IPS DF 6.9 (cell line): ENCODE results near the gene HHEX.
"Not testable (repeated sequence)": the region's sequence is repeated elsewhere in the genome, so short reads cannot be mapped to it uniquely, and the experiment has no call there.

Experiments used
- DNase-seq: peaks from one replicate; pipeline ENCODE4 v3.0.0-alpha.2; 2013; ENCODE audit warnings: low read depth, low spot score
- H3K27ac ChIP-seq: one replicate; pipeline ENCODE4 v1.5.1; 2013; ENCODE audit warnings: low read length, control low read depth
- H3K27me3 ChIP-seq: 2 replicates; pipeline ENCODE4 v1.6.1; 2013; ENCODE audit warnings: mild to moderate bottlenecking, low read length; ENCODE audit not compliant: control insufficient read depth, insufficient read depth
- H3K36me3 ChIP-seq: 2 replicates; pipeline ENCODE4 v1.6.1; 2013; ENCODE audit warnings: low read length; ENCODE audit not compliant: control insufficient read depth, insufficient read depth
- H3K4me1 ChIP-seq: 2 replicates; pipeline ENCODE4 v1.6.1; 2013; ENCODE audit warnings: low read length; ENCODE audit not compliant: control insufficient read depth, insufficient read depth
- H3K4me3 ChIP-seq: 2 replicates; pipeline ENCODE4 v1.5.1; 2013; ENCODE audit warnings: mild to moderate bottlenecking, low read length
- H3K9me3 ChIP-seq: 2 replicates; pipeline ENCODE4 v1.6.1; 2013; ENCODE audit warnings: low read length, inconsistent platforms; ENCODE audit not compliant: control insufficient read depth, insufficient read depth
- WGBS: extraction: QIAGEN DNeasy Blood & Tissue Kit; methylation state at CpG from one replicate; pipeline ENCODE4 v1.1.7; 2013; ENCODE audit warnings: mixed read lengths, missing lambda C conversion rate; ENCODE audit not compliant: insufficient read length, insufficient coverage; 5-methylcytosine and 5-hydroxymethylcytosine counted together

Gene HHEX

DNA sequence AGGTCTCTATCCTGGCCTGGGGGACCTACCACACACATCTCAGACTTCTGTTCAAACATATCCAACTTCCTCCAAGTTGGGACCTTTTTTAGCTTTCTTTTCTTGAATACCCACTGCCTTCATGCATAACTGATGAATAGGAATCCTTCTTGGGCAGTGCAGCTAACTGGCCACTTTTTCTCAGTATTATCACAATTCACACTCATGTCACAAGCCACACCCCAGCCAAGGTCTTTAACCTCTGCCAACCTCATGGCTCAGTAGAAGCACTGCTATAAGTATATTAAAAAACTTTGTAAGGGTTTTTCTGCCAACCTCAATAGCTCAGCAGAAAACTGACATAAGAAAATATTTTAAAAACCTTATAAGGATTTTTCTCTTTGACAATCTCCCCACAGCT, 44.5 kb downstream of the HHEX start:
- no peaks in the 10 kb centered on the region for H3K4me1 ChIP-seq
- no peaks in the 10 kb centered on the region for H3K9me3 ChIP-seq
- no peak overlapping the region for H3K27ac ChIP-seq
- H3K36me3 ChIP-seq: no peaks in the 10 kb centered on the region
- H3K4me3 ChIP-seq: no peak overlapping the region
- DNase-seq: no peak
- H3K27me3 ChIP-seq: no peaks in the 10 kb centered on the region

DNA sequence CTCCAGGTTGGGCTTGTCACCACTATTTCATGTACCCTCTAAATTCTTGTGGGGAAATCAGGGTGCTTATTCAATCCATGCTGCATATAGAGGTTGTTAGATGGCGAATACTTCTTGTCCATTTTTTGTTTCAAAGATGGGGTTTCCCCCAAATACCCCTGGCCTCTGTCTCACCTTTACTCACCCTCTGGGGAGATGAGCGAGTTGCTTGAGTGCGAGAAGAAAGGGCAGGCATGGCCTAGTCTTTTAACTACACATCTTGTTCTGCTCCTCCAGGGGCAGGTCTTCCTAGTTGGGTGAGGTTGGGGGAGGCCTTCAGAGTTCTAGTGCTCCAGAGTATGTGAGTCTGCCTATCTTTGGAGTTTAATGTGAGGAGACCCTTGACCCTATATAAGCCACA, 46.2 kb downstream of the HHEX start:
- H3K27ac ChIP-seq: no peak overlapping the region
- no peak for DNase-seq
- H3K9me3 ChIP-seq: no peaks in the 10 kb centered on the region
- no peaks in the 10 kb centered on the region for H3K36me3 ChIP-seq
- no peaks in the 10 kb centered on the region for H3K4me1 ChIP-seq
- no peak overlapping the region for H3K4me3 ChIP-seq
- no peaks in the 10 kb centered on the region for H3K27me3 ChIP-seq
- no CpG with 5 or more reads among the region's 3 CpGs for WGBS

DNA sequence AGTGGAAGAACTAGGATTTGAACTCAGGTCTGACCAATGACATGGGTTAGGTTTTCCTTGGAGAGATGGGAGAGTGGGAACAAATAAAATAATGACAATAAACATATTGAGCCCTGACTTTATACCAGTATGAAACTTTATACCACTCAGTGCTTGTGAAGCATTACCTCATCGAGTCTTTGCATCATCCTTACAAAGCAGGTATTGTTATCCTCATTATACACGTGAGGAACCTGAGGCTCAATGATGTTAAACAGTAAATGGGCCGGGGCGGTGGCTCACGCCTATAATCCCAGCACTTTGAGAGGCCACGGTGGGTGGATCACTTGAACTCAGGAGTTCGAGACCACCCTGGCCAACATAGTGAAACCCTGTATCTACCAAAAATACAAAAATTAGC, 47.7 kb downstream of the HHEX start:
- Histone ChIP-seq H3K9me3 (no peaks in the 10 kb centered on the region), H3K27ac (no peak overlapping the region), H3K27me3 (no peaks in the 10 kb centered on the region), H3K4me1 (no peaks in the 10 kb centered on the region), H3K4me3 (no peak overlapping the region), H3K36me3 (no peaks in the 10 kb centered on the region)
- DNase-seq: no peak
- WGBS: no CpG with 5 or more reads among the region's 7 CpGs

DNA sequence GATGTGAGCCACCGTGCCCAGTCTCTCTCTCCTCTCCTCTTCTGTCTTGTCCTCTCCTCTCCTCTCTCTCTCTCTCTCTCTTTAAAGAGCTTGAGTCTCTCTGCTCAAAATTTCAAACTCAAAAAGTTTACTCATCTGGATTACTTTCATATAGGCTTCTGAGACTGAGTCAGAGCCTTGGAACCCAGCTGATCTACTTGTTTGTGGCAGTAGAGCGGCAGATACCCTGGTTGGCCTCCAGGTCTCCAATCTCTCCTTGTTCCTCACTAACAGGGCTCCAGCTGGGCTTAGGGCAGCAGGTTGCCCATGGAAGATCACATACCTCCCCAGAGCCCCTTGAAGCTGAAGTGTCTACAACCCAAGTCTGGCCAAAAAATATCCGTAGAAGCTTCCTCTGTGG, 51.0 kb downstream of the HHEX start:
- Histone ChIP-seq H3K27ac (no peak overlapping the region), H3K4me3 (no peak overlapping the region), H3K9me3 (no peaks in the 10 kb centered on the region), H3K4me1 (no peaks in the 10 kb centered on the region), H3K27me3 (no peaks in the 10 kb centered on the region), H3K36me3 (no peaks in the 10 kb centered on the region)
- WGBS: no CpG with 5 or more reads among the region's 3 CpGs
- DNase-seq: no peak

DNA sequence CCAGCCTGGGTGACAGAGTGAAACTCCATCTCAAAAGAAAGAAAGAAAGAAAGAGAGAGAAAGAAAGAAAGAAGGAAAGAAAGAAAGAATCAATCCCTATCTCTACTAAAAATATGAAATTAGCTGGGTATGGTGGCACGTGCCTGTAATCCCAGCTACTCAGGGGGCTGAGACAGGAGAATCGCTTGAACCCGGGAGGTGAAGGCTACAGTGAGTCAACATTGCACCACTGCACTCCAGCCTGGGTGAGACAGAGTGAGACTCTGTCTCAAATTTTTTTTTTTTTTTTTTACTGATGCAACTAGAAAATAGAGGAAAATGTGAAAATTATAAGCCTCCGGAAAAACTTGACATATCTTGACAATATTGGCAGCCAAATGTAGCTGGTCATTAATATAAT, 52.0 kb downstream of the HHEX start:
- not testable (repeated sequence) for H3K27ac ChIP-seq, H3K27me3 ChIP-seq, H3K4me3 ChIP-seq, H3K36me3 ChIP-seq, DNase-seq, H3K4me1 ChIP-seq, H3K9me3 ChIP-seq
- no CpG with 5 or more reads among the region's 4 CpGs for WGBS

DNA sequence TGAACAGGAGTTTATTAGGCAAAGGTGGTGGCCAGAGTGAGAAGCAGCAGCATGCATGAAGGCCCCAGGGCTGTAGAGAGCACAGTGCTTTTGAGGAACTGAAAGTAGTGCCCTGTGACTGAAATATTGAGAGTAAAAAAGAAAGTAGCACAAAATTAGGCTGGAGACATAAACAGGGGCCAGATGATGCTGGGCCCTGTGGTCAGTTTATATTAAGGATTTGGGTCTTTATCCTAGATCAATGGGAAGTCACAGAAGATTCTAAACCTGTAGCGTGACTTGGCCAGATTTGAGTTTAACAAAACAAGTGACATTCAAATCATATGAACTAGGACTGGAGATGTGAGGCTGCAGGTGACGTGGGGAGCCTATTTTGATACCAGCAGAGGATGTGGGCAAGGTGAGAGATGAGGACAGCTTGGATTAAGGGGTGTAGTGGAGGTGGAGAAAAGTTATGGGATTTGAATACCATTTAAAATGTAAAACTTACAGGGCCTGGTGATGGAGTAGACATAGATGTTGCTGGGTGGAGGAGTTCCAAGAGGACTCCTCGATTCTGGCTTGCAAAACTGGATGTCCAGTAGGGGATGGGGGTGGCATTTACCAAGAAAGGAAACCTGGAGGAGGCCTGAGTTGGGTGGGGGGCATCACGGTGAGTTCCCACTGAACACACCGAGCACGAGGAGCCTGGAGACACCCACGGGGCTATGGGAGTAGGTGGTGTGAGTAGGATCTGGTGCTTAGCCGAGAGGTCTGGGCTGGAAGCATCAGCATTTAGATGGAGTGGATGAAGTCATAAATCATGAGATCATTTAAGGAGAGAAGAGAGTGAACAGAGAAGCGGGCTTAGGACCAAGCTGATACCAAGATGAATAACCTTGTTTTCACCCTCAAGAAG, 52.8 kb downstream of the HHEX start:
- no peaks in the 10 kb centered on the region for H3K27me3 ChIP-seq
- no peaks in the 10 kb centered on the region for H3K36me3 ChIP-seq
- no peak for DNase-seq
- no peak overlapping the region for H3K27ac ChIP-seq
- no CpG with 5 or more reads among the region's 9 CpGs for WGBS
- no peak overlapping the region for H3K4me3 ChIP-seq
- no peaks in the 10 kb centered on the region for H3K9me3 ChIP-seq
- no peaks in the 10 kb centered on the region for H3K4me1 ChIP-seq
